Retinal pigment epithelial cell (primary cell): Measurements from ENCODE around the gene TEDC2.
"Not testable (repeated sequence)": the region's sequence is repeated elsewhere in the genome, so short reads cannot be mapped to it uniquely, and the experiment has no call there.

ENCODE experiments used
- DNase-seq: peaks from one replicate; pipeline ENCODE4 v3.0.0-alpha.2; 2010; ENCODE audit warnings: low read depth
- H3K4me3 ChIP-seq: 2 replicates; pipeline ENCODE4 v1.5.1; 2011; ENCODE audit warnings: mild to moderate bottlenecking, low read length, control low read depth, moderate library complexity
- TF ChIP-seq, protein P1 (sequence below): conservative IDR thresholded peaks from 2 replicates; pipeline ENCODE4 v1.5.1; 2011; ENCODE audit warnings: low read depth, low read length, control low read depth, inconsistent platforms

Gene TEDC2

GRCh38 chr16:2474877-2475412 is 15.0 kb downstream of the TEDC2 start, which contains the start of gene TBC1D24:
TSS of gene TBC1D24 (plus strand) at chr16:2475127. CDS start at chr16:2496149, 21,022 bp downstream.
- H3K4me3 ChIP-seq, result peak within 1 kb of the TSS; percentile 58
- DNase-seq, result no peak
- TF ChIP-seq, protein P1, sequence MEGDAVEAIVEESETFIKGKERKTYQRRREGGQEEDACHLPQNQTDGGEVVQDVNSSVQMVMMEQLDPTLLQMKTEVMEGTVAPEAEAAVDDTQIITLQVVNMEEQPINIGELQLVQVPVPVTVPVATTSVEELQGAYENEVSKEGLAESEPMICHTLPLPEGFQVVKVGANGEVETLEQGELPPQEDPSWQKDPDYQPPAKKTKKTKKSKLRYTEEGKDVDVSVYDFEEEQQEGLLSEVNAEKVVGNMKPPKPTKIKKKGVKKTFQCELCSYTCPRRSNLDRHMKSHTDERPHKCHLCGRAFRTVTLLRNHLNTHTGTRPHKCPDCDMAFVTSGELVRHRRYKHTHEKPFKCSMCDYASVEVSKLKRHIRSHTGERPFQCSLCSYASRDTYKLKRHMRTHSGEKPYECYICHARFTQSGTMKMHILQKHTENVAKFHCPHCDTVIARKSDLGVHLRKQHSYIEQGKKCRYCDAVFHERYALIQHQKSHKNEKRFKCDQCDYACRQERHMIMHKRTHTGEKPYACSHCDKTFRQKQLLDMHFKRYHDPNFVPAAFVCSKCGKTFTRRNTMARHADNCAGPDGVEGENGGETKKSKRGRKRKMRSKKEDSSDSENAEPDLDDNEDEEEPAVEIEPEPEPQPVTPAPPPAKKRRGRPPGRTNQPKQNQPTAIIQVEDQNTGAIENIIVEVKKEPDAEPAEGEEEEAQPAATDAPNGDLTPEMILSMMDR, result no peak

GRCh38 chr16:2475413-2476344 is 15.8 kb downstream of the TEDC2 start:
- peak overlapping the region; percentile 48 for H3K4me3 ChIP-seq
- TF ChIP-seq, protein P1, result no peak
- DNase-seq, result no peak

DNA sequence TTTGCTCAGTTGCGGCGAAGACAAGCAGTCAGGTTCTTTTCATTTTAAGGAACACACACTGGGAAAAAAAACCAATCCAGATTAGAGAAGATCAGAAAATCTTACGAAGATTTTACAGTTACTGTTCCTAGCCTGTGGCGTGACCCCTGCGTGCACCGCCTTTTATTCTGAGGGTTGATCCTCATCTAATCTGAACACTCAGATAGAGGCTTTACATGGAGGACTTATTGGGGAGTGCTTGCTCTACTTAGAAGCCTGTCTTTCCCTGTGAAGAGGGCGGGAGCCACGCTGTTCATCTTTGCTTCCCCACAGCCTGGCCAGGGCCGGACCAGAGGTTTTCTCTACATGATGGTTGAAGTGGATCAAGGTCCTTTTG is 16.4 kb downstream of the TEDC2 start:
- H3K4me3 ChIP-seq, result no peak overlapping the region
- TF ChIP-seq, protein P1, result no peak
- no peak for DNase-seq

DNA sequence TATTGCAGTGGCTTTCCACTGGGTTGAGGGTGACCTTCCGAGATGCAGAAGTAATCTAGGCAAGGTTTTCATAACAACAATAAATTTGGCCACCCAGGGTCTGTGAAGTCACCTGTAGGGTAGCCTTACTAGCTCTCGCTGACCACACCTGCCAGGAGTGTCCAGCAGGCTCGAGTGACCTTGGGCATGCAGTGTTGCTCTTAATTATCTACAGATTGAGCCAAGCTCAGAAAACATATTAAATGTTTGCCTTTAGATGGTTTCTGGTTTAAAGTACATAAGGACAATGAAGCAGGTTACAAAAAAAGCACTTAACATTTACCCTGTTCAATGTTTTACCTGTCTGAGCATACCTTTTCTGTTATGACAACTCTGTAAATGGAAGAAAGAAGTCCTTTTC is 16.8 kb downstream of the TEDC2 start:
- TF ChIP-seq, protein P1, result no peak
- H3K4me3 ChIP-seq, result no peak overlapping the region
- no peak for DNase-seq

GRCh38 chr16:2477327-2477726 is 17.4 kb downstream of the TEDC2 start:
- no peak overlapping the region for H3K4me3 ChIP-seq
- DNase-seq, result no peak
- TF ChIP-seq, protein P1, result no peak

DNA sequence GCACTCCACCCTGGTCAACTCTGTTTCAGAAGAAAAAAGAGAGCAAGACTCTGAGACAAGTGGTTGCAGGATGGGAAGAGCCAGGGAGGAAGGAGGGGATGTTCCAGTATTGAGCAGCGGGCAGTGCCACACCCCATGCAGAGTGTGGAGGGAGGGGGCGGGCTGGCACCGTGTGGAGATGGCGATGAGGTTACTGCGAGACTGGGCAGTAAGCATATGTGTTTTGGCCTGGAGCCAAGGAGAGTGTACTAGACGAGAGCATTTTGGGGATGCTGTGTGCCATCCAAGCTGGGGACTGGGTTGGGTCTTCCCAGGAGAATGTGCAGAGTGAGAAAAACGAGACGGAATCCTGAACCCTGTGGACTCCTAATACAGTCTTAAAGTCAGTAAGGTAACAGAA is 18.4 kb downstream of the TEDC2 start:
- TF ChIP-seq, protein P1, result no peak
- DNase-seq, result no peak
- H3K4me3 ChIP-seq, result no peak overlapping the region

DNA sequence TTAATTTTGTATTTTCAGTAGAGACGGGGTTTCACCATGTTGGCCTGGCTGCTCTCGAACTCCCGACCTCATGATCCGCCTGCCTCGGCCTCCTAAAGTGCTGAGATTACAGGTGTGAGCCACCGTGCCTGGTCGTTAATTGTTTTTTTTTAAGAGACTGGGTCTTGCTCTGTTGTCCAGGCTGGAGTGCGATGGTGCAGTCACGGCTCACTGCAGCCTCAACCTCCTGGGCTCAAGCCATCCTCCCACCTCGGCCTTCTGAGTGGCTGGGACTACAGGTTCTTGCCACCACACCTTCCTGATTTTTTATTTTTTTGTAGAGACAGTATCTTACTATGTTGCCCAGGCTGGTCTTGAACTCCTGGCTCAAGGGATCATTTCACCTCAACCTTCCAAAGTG is 20.1 kb downstream of the TEDC2 start:
- not testable (repeated sequence) for DNase-seq

More for the DNA sequence above, 20.1 kb downstream of the TEDC2 start:
- not testable (repeated sequence) for H3K4me3 ChIP-seq
